AG04449 (cell line): ENCODE data around the gene GPC1.
A peak's percentile ranks its signal among the peaks of the same experiment; 100 is the strongest.
"Not testable (repeated sequence)": the region's sequence is repeated elsewhere in the genome, so short reads cannot be mapped to it uniquely, and the experiment has no call there.

Experiments
- CTCF ChIA-PET: fragments of 350-600 bp; formaldehyde crosslinking; extraction: SDS; loops from one replicate; lab custom pipeline; 2021; ENCODE audit warnings: antibody characterized with exemption; lab: Yijun Ruan, JAX
- POLR2A ChIA-PET: fragments of 400-600, 350-600 bp; formaldehyde crosslinking; extraction: SDS; loops from one replicate; lab custom pipeline; 2020; ENCODE audit warnings: antibody characterized with exemption, inconsistent platforms; lab: Yijun Ruan, JAX
- DNase-seq: peaks from one replicate; pipeline ENCODE4 v3.0.0-alpha.2; 2010; ENCODE audit warnings: low read depth, low spot score
- H3K4me3 ChIP-seq: 2 replicates; pipeline ENCODE4 v1.5.1; 2011; ENCODE audit warnings: low read depth, mild to moderate bottlenecking, control low read depth, low read length
- TF ChIP-seq, protein P1 (sequence below): IDR thresholded peaks from one replicate; pipeline ENCODE4 v1.5.1; 2011; ENCODE audit warnings: mild to moderate bottlenecking, moderate library complexity, low read length, control low read depth, inconsistent platforms; ENCODE audit not compliant: insufficient read depth; ENCODE audit errors: missing control alignments

GPC1 gene

GRCh38 chr2:240497082-240497481 lies 61.6 kb downstream of the GPC1 start:
- CTCF ChIA-PET = interaction anchor here (0.7 to 4.5 kb wide), 15 partner anchors 10 to 445 kb away, joined by 3 to 31 read pairs (median 4); no protein-coding TSS in a partner anchor
- TF ChIP-seq, protein P1, sequence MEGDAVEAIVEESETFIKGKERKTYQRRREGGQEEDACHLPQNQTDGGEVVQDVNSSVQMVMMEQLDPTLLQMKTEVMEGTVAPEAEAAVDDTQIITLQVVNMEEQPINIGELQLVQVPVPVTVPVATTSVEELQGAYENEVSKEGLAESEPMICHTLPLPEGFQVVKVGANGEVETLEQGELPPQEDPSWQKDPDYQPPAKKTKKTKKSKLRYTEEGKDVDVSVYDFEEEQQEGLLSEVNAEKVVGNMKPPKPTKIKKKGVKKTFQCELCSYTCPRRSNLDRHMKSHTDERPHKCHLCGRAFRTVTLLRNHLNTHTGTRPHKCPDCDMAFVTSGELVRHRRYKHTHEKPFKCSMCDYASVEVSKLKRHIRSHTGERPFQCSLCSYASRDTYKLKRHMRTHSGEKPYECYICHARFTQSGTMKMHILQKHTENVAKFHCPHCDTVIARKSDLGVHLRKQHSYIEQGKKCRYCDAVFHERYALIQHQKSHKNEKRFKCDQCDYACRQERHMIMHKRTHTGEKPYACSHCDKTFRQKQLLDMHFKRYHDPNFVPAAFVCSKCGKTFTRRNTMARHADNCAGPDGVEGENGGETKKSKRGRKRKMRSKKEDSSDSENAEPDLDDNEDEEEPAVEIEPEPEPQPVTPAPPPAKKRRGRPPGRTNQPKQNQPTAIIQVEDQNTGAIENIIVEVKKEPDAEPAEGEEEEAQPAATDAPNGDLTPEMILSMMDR = peak; percentile 37
- POLR2A ChIA-PET, DNase-seq, H3K4me3 ChIP-seq: not testable (repeated sequence)

- no peak overlapping the region for H3K4me3 ChIP-seq
- POLR2A ChIA-PET = interaction anchor here (0.5 kb wide), 1 partner anchor 13 kb away, joined by 3 read pairs; no protein-coding TSS in a partner anchor
- no peak for DNase-seq
- TF ChIP-seq, protein P1 = no peak
- CTCF ChIA-PET = interaction anchor here (1.4 to 4.5 kb wide), 5 partner anchors 9 to 435 kb away, joined by 3 to 31 read pairs (median 4); no protein-coding TSS in a partner anchor
These were observed 62.9 kb downstream of the GPC1 start for GRCh38 chr2:240498171-240498957.

DNA sequence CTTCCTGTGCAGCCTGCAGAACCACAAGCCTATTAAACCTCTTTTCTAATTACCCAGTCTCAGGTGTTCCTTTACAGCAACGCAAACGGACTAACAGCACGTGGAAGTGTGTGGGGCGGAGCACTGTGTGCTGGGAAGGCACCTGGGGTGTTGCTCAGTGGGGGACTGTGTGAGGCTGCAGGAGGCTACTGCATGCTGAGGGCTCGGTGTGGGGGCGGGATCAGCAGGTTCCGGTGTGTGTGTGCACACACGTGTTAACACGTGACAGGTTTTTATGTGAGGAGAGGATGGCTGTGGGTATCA lies 63.4 kb downstream of the GPC1 start:
- H3K4me3 ChIP-seq = no peak overlapping the region
- POLR2A ChIA-PET = interaction anchor here (0.5 kb wide), 1 partner anchor 14 kb away, joined by 3 read pairs; no protein-coding TSS in a partner anchor
- DNase-seq = no peak
- CTCF ChIA-PET = no interaction called here
- TF ChIP-seq, protein P1 = no peak

GRCh38 chr2:240499309-240500301 lies 64.1 kb downstream of the GPC1 start:
- TF ChIP-seq, protein P1 = no peak
- ChIA-PET CTCF (interaction anchor here (1.8 kb wide), 1 partner anchor 15 kb away, joined by 6 read pairs; no protein-coding TSS in a partner anchor), POLR2A (no interaction called here)
- H3K4me3 ChIP-seq = no peak overlapping the region
- no peak for DNase-seq

GRCh38 chr2:240500561-240501423 lies 65.3 kb downstream of the GPC1 start:
- TF ChIP-seq, protein P1 = no peak
- no peak for DNase-seq
- no peak overlapping the region for H3K4me3 ChIP-seq
- POLR2A ChIA-PET = no interaction called here
- CTCF ChIA-PET = interaction anchor here (1.8 kb wide), 1 partner anchor 13 kb away, joined by 6 read pairs; no protein-coding TSS in a partner anchor
